Mesenteric fat pad (tissue), 1 donor: ENCODE measurements around the gene IL21R. TPM values are rescaled to one million over a fixed set of nuclear protein-coding genes. Genes with fewer than 3 reads are reported as not detected.

ENCODE experiments used
- DNase-seq: peaks from one replicate; pipeline ENCODE4 v3.0.0-alpha.2; 2020; ENCODE audit warnings: low spot score
- total RNA-seq: library from RNA; stranded (reverse); fragmentation: NEBNext Ultra II Directional; extraction: Animal tissue kit (Norgen Biotek cat#: 25700); gene quantifications from one replicate; pipeline ENCODE4 v1.2.1, GENCODE V29; 2021
- donor health status: DM: yes; HTN: yes; CAD: no.

IL21R gene
- total RNA-seq, 1 donor from 2014 or later, result 0.22 TPM

GRCh38 chr16:27483624-27484023 lies 81.7 kb downstream of the IL21R start:
- no peak for DNase-seq

DNA sequence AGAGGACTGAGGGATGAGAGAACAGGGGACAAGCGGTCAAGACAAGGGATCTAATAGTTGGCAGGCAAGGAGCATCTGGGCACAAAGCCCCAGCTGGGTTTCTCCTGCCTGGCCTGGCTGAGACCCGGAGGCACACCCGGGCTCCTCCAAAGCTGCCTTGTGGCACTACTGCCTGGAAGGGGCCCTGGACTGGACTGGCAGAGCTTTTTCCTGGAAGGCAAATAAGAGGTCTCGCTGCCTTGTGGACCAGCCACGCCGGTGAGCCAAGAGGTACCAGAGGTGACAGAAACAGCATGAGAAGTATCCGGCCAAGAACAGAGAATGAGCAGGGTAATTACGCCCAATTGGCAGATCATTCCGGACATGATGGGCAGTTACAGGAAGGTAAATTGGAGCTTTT lies 83.2 kb downstream of the IL21R start:
- DNase-seq, result no peak

GRCh38 chr16:27485811-27486210 lies 83.8 kb downstream of the IL21R start:
- DNase-seq, result no peak

DNA sequence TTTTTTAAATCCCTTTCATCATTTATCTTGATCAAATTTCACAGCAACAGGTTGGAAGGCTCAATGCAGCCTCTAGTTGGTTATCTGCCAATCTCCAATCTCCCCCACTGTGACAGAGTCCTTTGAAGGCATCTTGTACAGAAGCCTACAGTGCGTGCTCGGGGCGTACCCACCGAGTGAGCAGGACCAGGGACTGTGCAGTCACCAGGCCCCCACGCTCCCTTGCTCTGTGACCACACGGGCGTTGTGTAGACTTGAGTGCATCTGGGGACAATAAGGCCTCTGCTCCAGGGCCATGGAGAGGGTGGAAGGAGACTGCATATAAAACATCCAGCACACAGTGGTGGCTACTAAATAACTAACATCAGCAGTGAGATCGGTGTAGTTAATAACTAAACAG lies 84.4 kb downstream of the IL21R start:
- DNase-seq, result no peak

DNA sequence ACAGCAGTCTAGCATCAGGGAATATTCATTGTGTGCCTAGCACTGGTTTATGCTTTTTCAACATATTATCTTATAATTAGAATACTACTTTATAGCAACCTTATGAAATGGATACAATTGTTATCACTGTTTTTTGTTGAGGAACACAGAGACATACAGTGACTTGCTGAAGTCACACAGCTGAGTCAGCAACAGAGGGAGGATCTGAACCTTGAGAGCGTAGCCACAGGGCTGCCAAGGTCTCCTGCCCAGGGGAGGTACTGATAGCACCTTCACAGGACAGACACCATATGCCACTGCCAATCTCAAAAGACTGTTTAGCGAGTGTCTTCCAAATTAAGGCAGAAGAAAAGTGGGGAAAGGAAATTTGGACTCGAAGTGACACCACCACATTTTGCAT lies 84.8 kb downstream of the IL21R start:
- no peak for DNase-seq

DNA sequence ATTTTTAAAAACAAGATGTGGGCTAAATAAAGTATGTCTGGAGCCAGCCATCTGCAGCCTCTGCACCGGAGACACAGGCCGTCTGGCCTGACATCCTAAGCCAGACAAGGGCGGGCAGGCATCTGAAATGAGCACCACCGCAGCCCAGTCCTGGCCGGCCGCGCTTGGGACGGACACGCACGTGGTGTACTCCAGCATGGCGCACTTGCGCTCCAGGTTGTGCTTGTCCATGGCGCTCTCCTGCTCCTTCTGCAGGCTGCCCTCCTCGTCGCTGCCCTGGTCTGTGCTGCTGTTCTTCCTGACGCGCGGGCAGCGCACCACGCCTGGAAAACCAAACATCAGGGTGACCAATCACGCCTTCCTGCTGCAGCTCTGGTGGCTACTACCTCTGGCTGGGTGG lies 87.4 kb downstream of the IL21R start:
- DNase-seq, result no peak

GRCh38 chr16:27489906-27490305 lies 87.9 kb downstream of the IL21R start:
- DNase-seq, result no peak

DNA sequence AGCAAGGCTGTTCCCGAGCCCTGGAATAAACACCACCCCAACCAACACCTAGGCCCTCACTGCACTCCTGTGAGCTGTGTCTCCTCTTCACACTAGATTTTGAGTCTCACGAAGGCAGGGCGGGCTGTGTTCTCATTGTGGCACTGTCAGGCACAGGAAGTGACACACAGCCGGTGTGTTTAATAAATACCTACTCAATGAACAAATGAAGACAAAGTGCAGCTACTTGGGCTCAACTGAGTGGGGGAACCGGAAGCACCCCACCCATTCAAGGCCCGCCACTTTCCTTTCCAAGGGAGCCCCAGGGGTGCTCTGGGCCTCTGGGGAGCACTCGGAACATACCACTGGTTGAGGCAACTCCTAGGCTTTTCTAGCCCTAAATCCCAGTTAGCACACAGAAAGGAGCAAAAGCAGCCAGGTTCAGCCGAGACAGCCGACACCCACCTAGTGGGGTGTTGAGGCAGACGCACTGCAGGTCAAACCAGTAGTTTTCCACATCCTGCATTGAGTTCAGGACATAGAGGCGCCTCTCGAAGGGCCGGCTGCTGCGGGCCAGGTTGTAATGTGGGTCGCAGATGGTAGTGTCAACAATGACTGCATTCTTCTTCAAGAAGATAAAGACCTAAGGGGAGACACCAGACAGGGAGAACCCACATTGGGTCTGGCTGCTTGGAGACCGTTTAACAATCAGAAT lies 90.1 kb downstream of the IL21R start:
- DNase-seq, result no peak

DNA sequence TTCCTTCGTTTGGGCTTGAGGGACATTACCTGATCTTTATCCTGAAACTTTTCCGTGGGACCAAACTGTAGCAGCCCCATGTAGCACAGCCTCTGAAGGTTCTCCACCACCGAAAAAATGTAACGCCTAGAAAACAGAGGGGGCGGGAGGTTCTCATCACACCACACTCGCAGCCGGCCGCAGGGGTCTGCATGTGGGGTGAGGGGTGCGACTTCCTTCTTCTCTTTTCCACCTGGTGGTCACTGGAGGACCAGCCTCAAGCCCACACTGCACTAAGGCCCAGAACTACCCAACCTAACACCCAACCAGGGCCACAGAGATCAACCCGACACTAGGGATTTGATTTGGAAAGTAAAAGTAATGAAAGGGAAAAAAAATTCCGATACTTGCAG lies 90.6 kb downstream of the IL21R start:
- DNase-seq, result no peak

- DNase-seq, result no peak
These were observed 93.2 kb downstream of the IL21R start for GRCh38 chr16:27495191-27495590.

GRCh38 chr16:27498031-27498825 lies 96.3 kb downstream of the IL21R start:
- DNase-seq, result no peak

DNA sequence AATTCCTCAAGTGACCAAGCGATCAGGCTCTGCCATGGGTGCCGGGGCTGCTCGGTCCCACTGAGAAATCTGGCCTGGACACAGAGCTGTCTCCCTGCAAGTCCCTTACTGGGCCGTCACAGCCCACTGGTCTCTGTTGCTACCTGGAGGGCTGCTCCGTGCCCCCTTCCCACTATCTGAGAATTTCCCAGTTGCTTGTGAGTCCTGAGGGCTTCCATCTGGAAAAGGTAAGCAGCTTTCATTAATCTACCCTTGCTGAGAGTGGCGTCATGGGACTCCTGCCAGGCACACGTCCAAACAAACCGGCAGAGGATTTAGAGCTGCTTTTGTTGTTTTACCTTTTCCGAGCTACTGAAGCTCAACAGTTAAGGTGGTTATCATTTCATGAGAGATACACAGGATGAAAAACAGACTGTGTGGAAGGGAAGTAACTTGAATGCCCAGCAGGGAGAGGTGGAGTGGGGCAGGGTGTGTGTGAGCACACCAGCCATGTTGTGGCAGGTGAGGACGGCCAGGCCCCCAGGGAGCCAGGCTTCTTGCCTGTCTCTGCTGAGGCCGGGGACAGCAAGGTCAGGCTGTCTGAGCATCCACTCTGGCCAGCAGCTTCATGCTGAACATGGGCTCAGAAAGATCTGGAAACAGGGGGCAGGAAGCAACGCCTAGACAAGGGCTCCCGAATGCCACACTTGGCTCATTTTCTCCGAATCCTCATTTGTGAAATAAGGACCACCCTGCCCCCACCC lies 97.1 kb downstream of the IL21R start:
- DNase-seq, result no peak

DNA sequence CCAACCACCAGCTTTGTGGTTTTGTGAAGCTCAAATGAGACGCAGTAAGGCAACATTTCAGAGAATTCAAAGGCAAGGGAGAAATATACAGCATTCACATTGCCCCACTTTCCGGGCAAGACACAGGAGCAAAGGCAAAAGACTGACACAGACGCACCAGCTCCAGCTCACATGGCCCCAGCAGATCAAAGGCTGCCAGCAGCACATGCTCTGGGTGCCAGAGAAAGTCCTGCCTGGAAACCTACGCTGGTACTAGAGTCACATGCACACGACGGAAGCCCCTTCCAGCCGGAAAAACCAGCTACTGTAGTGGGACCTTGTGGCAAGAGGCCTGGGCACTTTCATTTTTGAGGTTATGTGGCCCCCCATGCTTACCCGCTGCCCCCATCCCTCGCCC lies 97.7 kb downstream of the IL21R start:
- DNase-seq, result no peak

- no peak for DNase-seq
These were observed 98.8 kb downstream of the IL21R start for GRCh38 chr16:27500801-27501200.

Other genes starting within 250 kb of the IL21R start
- gene KDM8, start 198.6 kb upstream of the IL21R start, total RNA-seq, result 3.5 TPM
- 39.6 TPM for gene NSMCE1, start 133.4 kb upstream of the IL21R start, total RNA-seq
- 85.8 TPM for gene IL4R, start 88.2 kb upstream of the IL21R start, total RNA-seq
- gene GTF3C1, start 147.7 kb downstream of the IL21R start, total RNA-seq, result 52.1 TPM
- 20.5 TPM for gene KATNIP, start 148.0 kb downstream of the IL21R start, total RNA-seq